HepG2 (cell line): ENCODE data around the gene STK11. TPM values are rescaled to one million over a fixed set of nuclear protein-coding genes. Genes with fewer than 3 reads are reported as not detected.

Experiments used
- AHDC1 ChIP-seq: sonication (generic); formaldehyde crosslinking; IDR thresholded peaks from 2 replicates; pipeline ENCODE4 v1.5.1; 2020; ENCODE audit warnings: mild to moderate bottlenecking, missing genetic modification reagents, borderline replicate concordance
- CHCHD3 ChIP-seq: sonication (generic); formaldehyde crosslinking; IDR thresholded peaks from 2 replicates; pipeline ENCODE4 v1.8.0; 2022; ENCODE audit warnings: mild to moderate bottlenecking, missing genetic modification reagents, moderate library complexity
- FOXP1 ChIP-seq, 2 experiments: fragments of 450-650 bp in 1 of 2; IDR thresholded peaks; 2 replicates each; pipeline ENCODE4 v1.6.1; 2017 to 2018; ENCODE audit warnings: antibody characterized with exemption in 1 of 2
- KDM3A ChIP-seq: IDR thresholded peaks from 2 replicates; pipeline ENCODE4 v1.6.1; 2018; ENCODE audit warnings: low read depth, missing compliant biosample characterization
- ZNF280D ChIP-seq: sonication (generic); formaldehyde crosslinking; IDR thresholded peaks from 2 replicates; pipeline ENCODE4 v1.5.1; 2020; ENCODE audit warnings: mild to moderate bottlenecking, missing genetic modification reagents
- ZNF850 ChIP-seq: sonication (generic); formaldehyde crosslinking; conservative IDR thresholded peaks from 2 replicates; pipeline ENCODE4 v1.9.0; 2021; ENCODE audit warnings: mild to moderate bottlenecking, missing genetic modification reagents
- polyA plus RNA-seq, 8 experiments: library from polyadenylated mRNA; depleted of rRNA in 3 of 8; stranded (reverse) in 7 of 8; unstranded in 1 of 8; fragments of >200 nt; fragmentation: Illumina TruSeq in 4 of 8; extraction: Trizol in 4 of 8; gene quantifications; 2 replicates each; pipeline versions ENCODE4 v1.2.1 to v1.2.3, GENCODE V29; 2011 to 2016; ENCODE audit warnings: low read depth in 4 of 8, missing spikeins in 1 of 8, mixed read lengths in 1 of 8; ENCODE audit not compliant: insufficient read depth in 1 of 8
- total RNA-seq, 5 experiments: library from RNA; depleted of rRNA; stranded (reverse); fragments of >200 nt; fragmentation: Illumina TruSeq; extraction: Trizol; gene quantifications; 2 replicates each; pipeline ENCODE4 v1.2.3, GENCODE V29; 2016; ENCODE audit warnings: low read depth in 1 of 5
- TF ChIP-seq, protein P1 (sequence below): sonication (generic); formaldehyde crosslinking; IDR thresholded peaks from 2 replicates; pipeline ENCODE4 v1.5.1; 2020; ENCODE audit warnings: mild to moderate bottlenecking, missing genetic modification reagents, moderate library complexity
- TF ChIP-seq, protein P2 (sequence below): sonication (generic); formaldehyde crosslinking; IDR thresholded peaks from 2 replicates; pipeline ENCODE4 v1.4.0; 2020; ENCODE audit warnings: mild to moderate bottlenecking, missing genetic modification reagents

Gene STK11
- total and polyA plus RNA-seq, 2 of the 13 experiments (the other 11 are each of a cell fraction or from before 2014, with no cell fraction given): 27.5 to 43.6 TPM

GRCh38 chr19:1205114-1206099 is at the start of gene STK11 (continued):
- TF ChIP-seq, protein P1, sequence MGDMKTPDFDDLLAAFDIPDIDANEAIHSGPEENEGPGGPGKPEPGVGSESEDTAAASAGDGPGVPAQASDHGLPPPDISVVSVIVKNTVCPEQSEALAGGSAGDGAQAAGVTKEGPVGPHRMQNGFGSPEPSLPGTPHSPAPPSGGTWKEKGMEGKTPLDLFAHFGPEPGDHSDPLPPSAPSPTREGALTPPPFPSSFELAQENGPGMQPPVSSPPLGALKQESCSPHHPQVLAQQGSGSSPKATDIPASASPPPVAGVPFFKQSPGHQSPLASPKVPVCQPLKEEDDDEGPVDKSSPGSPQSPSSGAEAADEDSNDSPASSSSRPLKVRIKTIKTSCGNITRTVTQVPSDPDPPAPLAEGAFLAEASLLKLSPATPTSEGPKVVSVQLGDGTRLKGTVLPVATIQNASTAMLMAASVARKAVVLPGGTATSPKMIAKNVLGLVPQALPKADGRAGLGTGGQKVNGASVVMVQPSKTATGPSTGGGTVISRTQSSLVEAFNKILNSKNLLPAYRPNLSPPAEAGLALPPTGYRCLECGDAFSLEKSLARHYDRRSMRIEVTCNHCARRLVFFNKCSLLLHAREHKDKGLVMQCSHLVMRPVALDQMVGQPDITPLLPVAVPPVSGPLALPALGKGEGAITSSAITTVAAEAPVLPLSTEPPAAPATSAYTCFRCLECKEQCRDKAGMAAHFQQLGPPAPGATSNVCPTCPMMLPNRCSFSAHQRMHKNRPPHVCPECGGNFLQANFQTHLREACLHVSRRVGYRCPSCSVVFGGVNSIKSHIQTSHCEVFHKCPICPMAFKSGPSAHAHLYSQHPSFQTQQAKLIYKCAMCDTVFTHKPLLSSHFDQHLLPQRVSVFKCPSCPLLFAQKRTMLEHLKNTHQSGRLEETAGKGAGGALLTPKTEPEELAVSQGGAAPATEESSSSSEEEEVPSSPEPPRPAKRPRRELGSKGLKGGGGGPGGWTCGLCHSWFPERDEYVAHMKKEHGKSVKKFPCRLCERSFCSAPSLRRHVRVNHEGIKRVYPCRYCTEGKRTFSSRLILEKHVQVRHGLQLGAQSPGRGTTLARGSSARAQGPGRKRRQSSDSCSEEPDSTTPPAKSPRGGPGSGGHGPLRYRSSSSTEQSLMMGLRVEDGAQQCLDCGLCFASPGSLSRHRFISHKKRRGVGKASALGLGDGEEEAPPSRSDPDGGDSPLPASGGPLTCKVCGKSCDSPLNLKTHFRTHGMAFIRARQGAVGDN (CRISPR knock-in tag): peak; percentile 95
- no peak for TF ChIP-seq ZNF850 (CRISPR knock-in tag)
- no peak for TF ChIP-seq KDM3A (CRISPR knock-in tag)
- no peak for TF ChIP-seq ZNF280D (CRISPR knock-in tag)
- TF ChIP-seq AHDC1 (CRISPR knock-in tag): no peak
- TF ChIP-seq, protein P2, sequence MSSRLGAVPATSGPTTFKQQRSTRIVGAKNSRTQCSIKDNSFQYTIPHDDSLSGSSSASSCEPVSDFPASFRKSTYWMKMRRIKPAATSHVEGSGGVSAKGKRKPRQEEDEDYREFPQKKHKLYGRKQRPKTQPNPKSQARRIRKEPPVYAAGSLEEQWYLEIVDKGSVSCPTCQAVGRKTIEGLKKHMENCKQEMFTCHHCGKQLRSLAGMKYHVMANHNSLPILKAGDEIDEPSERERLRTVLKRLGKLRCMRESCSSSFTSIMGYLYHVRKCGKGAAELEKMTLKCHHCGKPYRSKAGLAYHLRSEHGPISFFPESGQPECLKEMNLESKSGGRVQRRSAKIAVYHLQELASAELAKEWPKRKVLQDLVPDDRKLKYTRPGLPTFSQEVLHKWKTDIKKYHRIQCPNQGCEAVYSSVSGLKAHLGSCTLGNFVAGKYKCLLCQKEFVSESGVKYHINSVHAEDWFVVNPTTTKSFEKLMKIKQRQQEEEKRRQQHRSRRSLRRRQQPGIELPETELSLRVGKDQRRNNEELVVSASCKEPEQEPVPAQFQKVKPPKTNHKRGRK (CRISPR knock-in tag): no peak
- TF ChIP-seq CHCHD3 (CRISPR knock-in tag): no peak
- TF ChIP-seq FOXP1 (IDR thresholded peaks at IDR 0.05): no peak
- TF ChIP-seq FOXP1 (CRISPR knock-in tag; IDR thresholded peaks at IDR 0.05): no peak; the same call in 1 of the 2 replicates
